Chondrocyte (in vitro differentiated cells): ENCODE results near the gene SPATS2. TPM values are rescaled to one million over a fixed set of nuclear protein-coding genes. Genes with fewer than 3 reads are reported as not detected.
A peak's percentile ranks its signal among the peaks of the same experiment; 100 is the strongest.

Source experiments
- DNase-seq: peaks from one replicate; pipeline ENCODE4 v3.0.0; 2021; ENCODE audit warnings: mixed read lengths, low spot score
- H3K27ac Mint-ChIP-seq: one replicate; pipeline ENCODE4 v1.8.0; 2021; ENCODE audit warnings: mild to moderate bottlenecking, moderate library complexity, mixed read lengths; ENCODE audit not compliant: unreplicated experiment
- H3K27me3 Mint-ChIP-seq: 2 replicates; pipeline ENCODE4 v1.8.0; 2021; ENCODE audit warnings: low read depth, mixed read lengths
- H3K36me3 Mint-ChIP-seq: 2 replicates; pipeline ENCODE4 v1.8.0; 2021; ENCODE audit warnings: low read depth, mixed read lengths
- H3K4me1 Mint-ChIP-seq: 2 replicates; pipeline ENCODE4 v1.8.0; 2021; ENCODE audit warnings: low read depth, mild to moderate bottlenecking, mixed read lengths
- H3K4me3 Mint-ChIP-seq: one replicate; pipeline ENCODE4 v1.8.0; 2021; ENCODE audit warnings: mild to moderate bottlenecking, moderate library complexity, mixed read lengths; ENCODE audit not compliant: unreplicated experiment
- H3K9me3 Mint-ChIP-seq: 2 replicates; pipeline ENCODE4 v1.8.0; 2021; ENCODE audit warnings: low read depth, mixed read lengths
- total RNA-seq: library from RNA; stranded (reverse); gene quantifications from 3 replicates; pipeline ENCODE4 v1.2.1, GENCODE V29; 2021
- TF ChIP-seq, protein P1 (sequence below): fragments of 200-600 bp; sonication (generic); IDR thresholded peaks from 2 replicates; pipeline ENCODE4 v1.5.0; 2021; ENCODE audit warnings: antibody characterized with exemption, mild to moderate bottlenecking, moderate library complexity

SPATS2 gene
- total RNA-seq, 1 donor from 2014 or later: 24.2 TPM

DNA sequence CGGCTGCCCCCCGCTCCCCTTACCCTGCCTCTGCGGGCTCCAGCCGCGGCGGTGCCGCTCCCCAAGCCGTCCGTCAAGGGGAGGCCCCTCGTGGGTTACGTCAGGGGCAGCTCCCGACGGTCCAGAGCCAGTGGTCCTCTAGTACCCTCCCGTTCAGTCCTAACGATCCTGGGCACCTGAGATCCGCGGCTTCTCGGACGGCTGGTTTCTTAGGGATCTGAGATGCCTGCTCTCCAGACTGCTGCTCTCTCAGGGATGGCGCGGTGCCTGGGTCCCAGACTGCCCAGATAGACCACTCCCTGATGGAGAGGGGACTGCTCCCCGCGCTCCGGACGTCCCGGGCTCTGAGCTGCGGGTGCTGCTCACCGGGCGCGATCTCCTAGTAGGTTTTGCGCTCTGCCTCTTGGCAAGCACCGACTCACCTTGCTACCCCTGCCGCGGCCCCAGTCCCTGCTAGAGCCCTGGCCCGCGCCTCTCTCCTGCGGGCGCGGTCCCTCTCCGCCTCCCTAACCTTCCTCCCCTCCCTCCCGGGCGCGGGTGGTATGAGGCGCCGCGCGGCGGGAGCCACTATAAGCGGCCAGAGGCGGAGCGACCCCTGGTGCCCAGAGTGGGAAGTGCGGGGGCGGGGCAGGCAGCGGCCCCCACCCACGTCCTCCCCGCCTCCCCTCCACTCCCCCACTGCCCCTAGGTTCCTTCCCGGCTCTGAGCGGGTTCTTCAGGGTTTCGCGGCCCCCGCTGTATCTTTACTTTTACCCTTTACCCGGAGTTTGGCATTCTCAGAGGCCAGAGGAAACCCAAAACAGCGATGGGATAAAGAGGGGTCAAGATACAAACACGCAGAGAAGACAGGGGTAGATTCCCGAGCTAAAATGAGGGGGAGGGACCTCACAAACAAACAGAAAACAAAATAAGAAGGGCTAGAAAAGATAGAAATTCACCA, 30.3 kb upstream of the SPATS2 start, which contains the start of gene C1QL4:
C1QL4 (minus strand) TSS at position 544 of the 940 bp plus-strand sequence. CDS start 711 bp downstream, outside the sequence.
- Mint-ChIP-seq H3K27ac (no peak within 1 kb of the TSS), H3K27me3 (peaks cover 11% of the 10 kb centered on the region), H3K9me3 (no peaks in the 10 kb centered on the region), H3K4me3 (peak within 1 kb of the TSS; percentile 70), H3K36me3 (no peaks in the 10 kb centered on the region), H3K4me1 (peaks cover 24% of the 10 kb centered on the region)
- TF ChIP-seq, protein P1, sequence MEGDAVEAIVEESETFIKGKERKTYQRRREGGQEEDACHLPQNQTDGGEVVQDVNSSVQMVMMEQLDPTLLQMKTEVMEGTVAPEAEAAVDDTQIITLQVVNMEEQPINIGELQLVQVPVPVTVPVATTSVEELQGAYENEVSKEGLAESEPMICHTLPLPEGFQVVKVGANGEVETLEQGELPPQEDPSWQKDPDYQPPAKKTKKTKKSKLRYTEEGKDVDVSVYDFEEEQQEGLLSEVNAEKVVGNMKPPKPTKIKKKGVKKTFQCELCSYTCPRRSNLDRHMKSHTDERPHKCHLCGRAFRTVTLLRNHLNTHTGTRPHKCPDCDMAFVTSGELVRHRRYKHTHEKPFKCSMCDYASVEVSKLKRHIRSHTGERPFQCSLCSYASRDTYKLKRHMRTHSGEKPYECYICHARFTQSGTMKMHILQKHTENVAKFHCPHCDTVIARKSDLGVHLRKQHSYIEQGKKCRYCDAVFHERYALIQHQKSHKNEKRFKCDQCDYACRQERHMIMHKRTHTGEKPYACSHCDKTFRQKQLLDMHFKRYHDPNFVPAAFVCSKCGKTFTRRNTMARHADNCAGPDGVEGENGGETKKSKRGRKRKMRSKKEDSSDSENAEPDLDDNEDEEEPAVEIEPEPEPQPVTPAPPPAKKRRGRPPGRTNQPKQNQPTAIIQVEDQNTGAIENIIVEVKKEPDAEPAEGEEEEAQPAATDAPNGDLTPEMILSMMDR: peak; percentile 99
- no peak for DNase-seq

DNA sequence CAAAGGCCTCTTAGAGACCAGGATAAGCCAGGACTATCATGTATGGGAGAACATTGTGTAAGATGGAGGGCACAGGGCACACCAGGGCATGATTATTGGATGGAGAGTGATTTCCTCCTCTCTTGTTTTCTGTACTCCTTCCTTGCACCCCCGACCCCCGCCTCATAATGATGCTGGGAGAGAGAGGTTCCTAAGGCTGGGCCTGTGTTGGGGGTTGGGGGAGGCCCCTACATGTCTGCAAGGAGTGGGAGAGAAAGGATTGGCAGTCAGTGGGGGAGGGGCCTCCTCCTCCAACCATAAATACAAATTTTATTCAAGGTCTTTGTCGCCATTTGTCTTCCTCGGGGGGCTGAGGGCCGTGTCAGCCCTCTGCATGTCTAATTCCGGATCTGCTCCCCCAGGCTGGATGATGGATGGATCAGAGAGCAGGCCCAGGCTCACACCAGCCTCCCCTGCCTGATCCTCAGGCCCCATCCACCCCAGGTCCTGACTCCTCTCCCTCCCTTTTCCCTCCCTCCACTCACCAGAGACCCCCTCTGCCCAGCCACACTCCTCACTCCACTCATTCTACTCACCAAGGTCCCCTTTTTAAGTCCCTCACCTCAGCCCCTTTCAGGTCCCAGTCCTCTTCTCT, 28.3 kb upstream of the SPATS2 start:
- H3K27ac Mint-ChIP-seq: no peak overlapping the region
- H3K27me3 Mint-ChIP-seq: peaks cover 15% of the 10 kb centered on the region
- TF ChIP-seq, protein P1: no peak
- no peaks in the 10 kb centered on the region for H3K9me3 Mint-ChIP-seq
- peaks cover 32% of the 10 kb centered on the region for H3K4me1 Mint-ChIP-seq
- no peak for DNase-seq
- no peak overlapping the region for H3K4me3 Mint-ChIP-seq
- H3K36me3 Mint-ChIP-seq: no peaks in the 10 kb centered on the region

DNA sequence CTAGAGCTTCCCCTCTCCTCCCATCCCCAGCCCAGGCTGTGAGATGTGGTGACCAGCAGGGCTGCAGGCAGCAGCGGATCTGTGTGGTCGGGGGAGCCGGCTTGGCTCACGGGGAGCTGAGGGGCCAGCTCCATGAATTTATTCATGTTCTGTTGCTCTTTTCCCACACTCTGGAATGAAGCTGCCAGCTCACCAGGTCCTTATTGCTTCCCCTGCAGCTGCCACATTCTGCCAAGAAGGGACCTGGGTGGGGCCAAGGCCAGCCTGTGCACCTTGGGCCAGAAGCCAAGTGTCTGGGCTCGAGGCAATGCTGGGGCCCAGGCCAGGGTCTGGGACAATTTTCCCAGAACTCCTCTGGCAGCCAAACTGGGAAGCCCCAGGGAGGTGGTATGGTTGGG, 27.8 kb upstream of the SPATS2 start:
- H3K27ac Mint-ChIP-seq: no peak overlapping the region
- H3K27me3 Mint-ChIP-seq: peaks cover 15% of the 10 kb centered on the region
- H3K36me3 Mint-ChIP-seq: no peaks in the 10 kb centered on the region
- H3K4me1 Mint-ChIP-seq: peaks cover 32% of the 10 kb centered on the region
- DNase-seq: no peak
- H3K9me3 Mint-ChIP-seq: no peaks in the 10 kb centered on the region
- TF ChIP-seq, protein P1: no peak
- H3K4me3 Mint-ChIP-seq: no peak overlapping the region

DNA sequence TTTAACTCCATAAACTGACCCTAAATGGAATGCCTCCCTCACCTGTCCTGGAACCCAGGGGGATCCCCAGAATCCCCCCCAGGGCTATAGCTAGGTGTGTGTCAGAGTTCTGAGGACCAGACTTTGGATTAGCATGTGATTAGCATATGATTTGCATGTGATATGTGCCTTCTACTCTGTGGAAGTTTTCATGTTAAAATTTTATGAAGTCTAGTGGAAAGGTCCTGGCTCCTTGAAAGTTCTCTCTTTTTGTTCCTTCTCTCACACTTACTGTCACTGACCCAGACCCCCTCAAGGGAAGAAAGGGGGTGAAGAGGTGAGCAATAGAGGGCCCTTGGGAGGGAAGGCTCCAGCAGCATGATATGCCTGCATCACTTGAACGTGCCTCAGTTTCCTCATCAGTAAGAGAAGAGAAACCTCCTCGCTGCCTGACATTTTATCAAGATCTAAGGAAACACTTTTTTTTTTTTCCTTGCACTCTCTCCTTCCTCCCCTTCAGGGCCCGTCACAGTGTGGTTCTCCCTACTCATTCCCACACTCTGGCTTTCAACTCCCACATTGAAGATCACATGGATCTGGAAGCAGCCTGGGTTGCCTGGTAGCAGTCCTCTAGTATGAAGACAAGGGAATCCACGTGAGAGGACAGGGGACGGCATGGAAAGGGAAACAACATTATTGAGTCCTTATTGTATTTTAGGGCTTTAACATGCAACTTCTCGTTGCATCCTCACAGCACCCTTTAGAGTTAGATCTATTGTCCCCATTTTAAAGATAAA, 27.0 kb upstream of the SPATS2 start:
- H3K36me3 Mint-ChIP-seq: no peaks in the 10 kb centered on the region
- TF ChIP-seq, protein P1: no peak
- H3K9me3 Mint-ChIP-seq: no peaks in the 10 kb centered on the region
- no peak overlapping the region for H3K4me3 Mint-ChIP-seq
- H3K4me1 Mint-ChIP-seq: peaks cover 32% of the 10 kb centered on the region
- peaks cover 15% of the 10 kb centered on the region for H3K27me3 Mint-ChIP-seq
- no peak for DNase-seq
- H3K27ac Mint-ChIP-seq: no peak overlapping the region
